ENCODE measurements around the gene ERCC6L.

The ERCC6L gene

GRCh38 chrX:72268597-72269365 is 30.0 kb upstream of the ERCC6L start:
- TF ChIP-seq, protein P1, sequence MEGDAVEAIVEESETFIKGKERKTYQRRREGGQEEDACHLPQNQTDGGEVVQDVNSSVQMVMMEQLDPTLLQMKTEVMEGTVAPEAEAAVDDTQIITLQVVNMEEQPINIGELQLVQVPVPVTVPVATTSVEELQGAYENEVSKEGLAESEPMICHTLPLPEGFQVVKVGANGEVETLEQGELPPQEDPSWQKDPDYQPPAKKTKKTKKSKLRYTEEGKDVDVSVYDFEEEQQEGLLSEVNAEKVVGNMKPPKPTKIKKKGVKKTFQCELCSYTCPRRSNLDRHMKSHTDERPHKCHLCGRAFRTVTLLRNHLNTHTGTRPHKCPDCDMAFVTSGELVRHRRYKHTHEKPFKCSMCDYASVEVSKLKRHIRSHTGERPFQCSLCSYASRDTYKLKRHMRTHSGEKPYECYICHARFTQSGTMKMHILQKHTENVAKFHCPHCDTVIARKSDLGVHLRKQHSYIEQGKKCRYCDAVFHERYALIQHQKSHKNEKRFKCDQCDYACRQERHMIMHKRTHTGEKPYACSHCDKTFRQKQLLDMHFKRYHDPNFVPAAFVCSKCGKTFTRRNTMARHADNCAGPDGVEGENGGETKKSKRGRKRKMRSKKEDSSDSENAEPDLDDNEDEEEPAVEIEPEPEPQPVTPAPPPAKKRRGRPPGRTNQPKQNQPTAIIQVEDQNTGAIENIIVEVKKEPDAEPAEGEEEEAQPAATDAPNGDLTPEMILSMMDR (conservative IDR thresholded peaks at IDR 0.05; ENCODE audit: low read depth), result no peak
- POLR2A ChIA-PET (ENCODE audit: low non-redundant PET), result no interaction called here
- H3K27ac ChIP-seq, result peak overlapping the region; percentile 58; the same call in 1 of the 2 replicates
- CTCF ChIA-PET, result no interaction called here
- DNase-seq (ENCODE audit: low spot score), result no peak

DNA sequence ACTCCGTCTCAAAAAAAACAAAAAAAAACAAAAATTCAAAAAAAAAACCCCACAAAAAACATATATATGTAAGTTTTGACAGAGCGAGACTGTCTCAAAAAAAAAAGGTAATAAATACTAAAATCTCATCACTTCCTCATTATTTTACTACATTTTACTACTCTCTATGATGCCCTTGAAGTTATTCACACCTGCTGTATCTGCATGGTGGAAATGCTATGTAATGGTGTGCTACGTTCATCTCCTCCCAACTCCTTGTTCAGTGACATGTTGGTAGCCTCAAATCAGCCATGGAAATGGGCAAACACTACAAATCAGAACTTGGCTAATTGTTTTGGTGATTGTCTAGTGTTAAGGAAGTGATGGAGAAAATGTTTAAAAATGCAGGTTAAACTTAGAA is 26.4 kb upstream of the ERCC6L start:
- no peak for DNase-seq (ENCODE audit: low spot score)
- no peak overlapping the region for H3K27ac ChIP-seq
- ChIA-PET POLR2A (ENCODE audit: low non-redundant PET) (no interaction called here), CTCF (no interaction called here)
- TF ChIP-seq, protein P1 (conservative IDR thresholded peaks at IDR 0.05; ENCODE audit: low read depth), result no peak

GRCh38 chrX:72262077-72262476 is 23.2 kb upstream of the ERCC6L start:
- ChIA-PET CTCF (no interaction called here), POLR2A (ENCODE audit: low non-redundant PET) (no interaction called here)

GRCh38 chrX:72260448-72260847 is 21.6 kb upstream of the ERCC6L start:
- POLR2A ChIA-PET (ENCODE audit: low non-redundant PET), result no interaction called here
- DNase-seq (ENCODE audit: low spot score), result no peak
- TF ChIP-seq, protein P1 (conservative IDR thresholded peaks at IDR 0.05; ENCODE audit: low read depth), result no peak
- H3K27ac ChIP-seq, result no peak overlapping the region
- CTCF ChIA-PET, result no interaction called here

More at GRCh38 chrX:72262077-72262476, 23.2 kb upstream of the ERCC6L start:
- TF ChIP-seq, protein P1 (conservative IDR thresholded peaks at IDR 0.05; ENCODE audit: low read depth), result no peak
- no peak overlapping the region for H3K27ac ChIP-seq
- no peak for DNase-seq (ENCODE audit: low spot score)

DNA sequence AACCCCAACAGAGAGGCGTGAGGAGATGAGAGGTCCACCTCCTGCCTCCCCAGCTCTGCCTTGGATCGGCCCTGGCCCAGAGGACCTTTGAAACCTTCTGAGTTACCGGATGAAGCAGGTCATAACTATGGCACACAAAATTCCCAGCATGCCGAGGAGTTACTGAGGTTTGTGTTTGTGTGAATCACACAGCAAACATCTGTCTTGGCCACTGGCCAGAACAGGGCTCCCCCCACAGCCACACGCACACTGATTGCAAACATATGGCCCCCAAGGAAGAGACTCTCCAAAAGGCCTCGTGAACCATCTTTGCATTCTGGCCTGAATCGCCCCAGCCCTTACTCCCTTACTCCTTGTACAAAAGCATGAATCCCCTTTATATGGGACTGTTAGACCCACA is 19.3 kb upstream of the ERCC6L start:
- no peak for DNase-seq (ENCODE audit: low spot score)
- TF ChIP-seq, protein P1 (conservative IDR thresholded peaks at IDR 0.05; ENCODE audit: low read depth), result no peak
- no peak overlapping the region for H3K27ac ChIP-seq
- CTCF ChIA-PET, result no interaction called here
- POLR2A ChIA-PET (ENCODE audit: low non-redundant PET), result no interaction called here

DNA sequence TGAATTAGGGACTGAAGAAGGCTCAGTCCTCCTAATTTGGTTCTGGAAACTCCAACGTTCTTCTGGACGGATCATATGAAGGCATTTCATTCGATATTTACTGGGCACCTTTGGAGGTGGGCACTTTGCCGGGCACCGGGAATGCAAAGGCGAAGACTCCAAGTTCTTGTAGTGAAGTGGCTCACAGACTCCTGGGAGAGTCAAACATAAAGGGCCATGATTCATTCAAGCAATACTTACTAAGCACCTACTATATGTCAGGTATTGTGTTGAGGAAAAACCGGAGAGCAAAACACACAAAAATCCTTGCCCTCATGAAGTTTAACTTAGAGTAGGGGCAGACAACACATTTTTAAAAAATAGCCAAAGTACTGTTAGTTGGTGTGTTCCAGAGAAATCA is 17.0 kb upstream of the ERCC6L start:
- no peak for DNase-seq (ENCODE audit: low spot score)
- ChIA-PET CTCF (no interaction called here), POLR2A (ENCODE audit: low non-redundant PET) (no interaction called here)
- H3K27ac ChIP-seq, result no peak overlapping the region
- TF ChIP-seq, protein P1 (conservative IDR thresholded peaks at IDR 0.05; ENCODE audit: low read depth), result no peak

Data from RWPE1 (cell line).